Prostate gland (tissue), 2 donors: Measurements from ENCODE around the gene DLL1. TPM values are rescaled to one million over a fixed set of nuclear protein-coding genes. Genes with fewer than 3 reads are reported as not detected.

ENCODE experiments used
- DNase-seq: peaks from one replicate; pipeline ENCODE4 v3.0.0-alpha.2; 2019; ENCODE audit warnings: low spot score
- H3K27ac ChIP-seq, 2 donors: fragments of 200-600 bp; sonication (generic); 2 replicates each; pipeline ENCODE4 v1.5.1; 2017 to 2019
- H3K27me3 ChIP-seq: fragments of 200-600 bp; sonication (generic); replicated peaks from 2 replicates; pipeline ENCODE4 v1.5.1; 2019; ENCODE audit not compliant: insufficient read depth
- H3K36me3 ChIP-seq, 2 donors: fragments of 200-600 bp; sonication (generic); 1 replicate in 1 of 2; 2 replicates in 1 of 2; pipeline versions ENCODE4 v1.5.1 to v1.8.1; 2017 to 2019
- H3K4me1 ChIP-seq: fragments of 200-600 bp; sonication (generic); replicated peaks from 2 replicates; pipeline ENCODE4 v1.5.1; 2019
- H3K4me3 ChIP-seq, 2 donors: fragments of 200-600 bp; sonication (generic); 2 replicates each; pipeline ENCODE4 v1.5.1; 2017 to 2019
- H3K9me3 ChIP-seq: fragments of 200-600 bp; sonication (generic); 2 replicates; pipeline ENCODE4 v1.5.1; 2017
- CTCF ChIP-seq, 4 experiments: fragments of 200-600 bp in 2 of 4; fragments of 450-650 bp in 2 of 4; sonication (generic) in 2 of 4; IDR thresholded peaks; 1 replicate in 3 of 4; 2 replicates in 1 of 4; pipeline ENCODE4 v1.5.1; 2016 to 2019; ENCODE audit warnings: antibody characterized with exemption in 4 of 4, mild to moderate bottlenecking in 2 of 4, moderate library complexity in 2 of 4
- POLR2A ChIP-seq: fragments of 450-650 bp; IDR thresholded peaks from one replicate; pipeline ENCODE4 v1.6.1; 2016; ENCODE audit warnings: antibody characterized with exemption, mild to moderate bottlenecking
- POLR2AphosphoS5 ChIP-seq: sonication (generic); formaldehyde crosslinking; IDR thresholded peaks from one replicate; pipeline ENCODE4 v1.6.1; 2017; ENCODE audit warnings: antibody characterized with exemption
- WGBS: methylation state at CpG from one replicate; pipeline ENCODE4 v1.1.5; 2018; 5-methylcytosine and 5-hydroxymethylcytosine counted together
- intact Hi-C: fragments of 100-400 bp; cut with DNase I; formaldehyde crosslinking; loops from one replicate; pipeline ENCODE4 v1.14.2; 2022
- total RNA-seq, 2 donors: library from RNA; depleted of rRNA; stranded (reverse); fragments of >200 nt; gene quantifications; one replicate each; pipeline ENCODE4 v1.1.0, GENCODE V29; 2016

The DLL1 gene
- total RNA-seq, 2 donors from 2014 or later = 16.0 to 40.4 TPM

- H3K9me3 ChIP-seq = no peaks in the 10 kb centered on the region
- H3K36me3 ChIP-seq = no peaks in the 10 kb centered on the region
- no peak for DNase-seq
- 100% methylated on average over 1 of the region's 1 CpG for WGBS
- no peak overlapping the region for H3K4me3 ChIP-seq
- no peak overlapping the region for H3K27ac ChIP-seq
- no peaks in the 10 kb centered on the region for H3K4me1 ChIP-seq
- no peaks in the 10 kb centered on the region for H3K27me3 ChIP-seq
- intact Hi-C loops = loop anchor here (10.0 kb wide), 1 partner anchor 224 kb away; no protein-coding TSS in a partner anchor
- TF ChIP-seq POLR2A (no peak), CTCF (IDR thresholded peaks at IDR 0.05) (no peak), POLR2AphosphoS5 (no peak)
These were observed 10.3 kb upstream of the DLL1 start for GRCh38 chr6:170301184-170301583.

GRCh38 chr6:170298688-170299087 is 7.8 kb upstream of the DLL1 start:
- Histone ChIP-seq H3K27ac (no peak overlapping the region), H3K9me3 (no peaks in the 10 kb centered on the region), H3K36me3 (no peaks in the 10 kb centered on the region), H3K27me3 (no peaks in the 10 kb centered on the region), H3K4me3 (no peak overlapping the region), H3K4me1 (no peaks in the 10 kb centered on the region)
- no peak for DNase-seq
- WGBS = 100% methylated on average over 1 of the region's 1 CpG
- intact Hi-C loops = loop anchor here (10.0 kb wide), 1 partner anchor 254 kb away; no protein-coding TSS in a partner anchor
- TF ChIP-seq CTCF (IDR thresholded peaks at IDR 0.05) = no peak
- no peak for TF ChIP-seq POLR2A
- no peak for TF ChIP-seq POLR2AphosphoS5

- intact Hi-C loops = loop anchor here (10.0 kb wide), 1 partner anchor 253 kb away; no protein-coding TSS in a partner anchor
- no peaks in the 10 kb centered on the region for H3K4me1 ChIP-seq
- DNase-seq = no peak
- TF ChIP-seq POLR2AphosphoS5 (no peak), CTCF (IDR thresholded peaks at IDR 0.05) (no peak), POLR2A (no peak)
- no peak overlapping the region for H3K4me3 ChIP-seq
- no peaks in the 10 kb centered on the region for H3K36me3 ChIP-seq
- WGBS = 57% methylated on average over 11 of the region's 11 CpGs
- no peaks in the 10 kb centered on the region for H3K27me3 ChIP-seq
- no peaks in the 10 kb centered on the region for H3K9me3 ChIP-seq
- no peak overlapping the region for H3K27ac ChIP-seq
These were observed 6.9 kb upstream of the DLL1 start for GRCh38 chr6:170297576-170298330.

- Histone ChIP-seq H3K27me3 (no peaks in the 10 kb centered on the region), H3K4me3 (peak overlapping the region in 1 of 2 donors; percentile 49), H3K4me1 (no peaks in the 10 kb centered on the region), H3K9me3 (no peaks in the 10 kb centered on the region), H3K36me3 (no peaks in the 10 kb centered on the region), H3K27ac (no peak overlapping the region)
- intact Hi-C loops = loop anchor here (10.0 kb wide), 1 partner anchor 252 kb away; no protein-coding TSS in a partner anchor
- no peak for DNase-seq
- WGBS = 17% methylated on average over 53 of the region's 67 CpGs
- no peak for TF ChIP-seq POLR2AphosphoS5
- TF ChIP-seq CTCF (IDR thresholded peaks at IDR 0.05) = no peak
- no peak for TF ChIP-seq POLR2A
These were observed 6.1 kb upstream of the DLL1 start for GRCh38 chr6:170296746-170297575.
